HEK293T (cell line): ENCODE data around the gene MAST2.

ENCODE experiments used
- CTBP1 ChIP-seq: fragments of 450-650 bp; IDR thresholded peaks from 2 replicates; pipeline ENCODE4 v1.6.1; 2016; ENCODE audit warnings: borderline replicate concordance
- FOXK2 ChIP-seq: fragments of 450-650 bp; IDR thresholded peaks from 2 replicates; pipeline ENCODE4 v1.6.1; 2016; ENCODE audit warnings: mild to moderate bottlenecking
- FOXM1 ChIP-seq: fragments of 450-650 bp; IDR thresholded peaks from 2 replicates; pipeline ENCODE4 v1.6.1; 2017; ENCODE audit warnings: mild to moderate bottlenecking, borderline replicate concordance
- HDGF ChIP-seq: fragments of 450-650 bp; IDR thresholded peaks from 2 replicates; pipeline ENCODE4 v1.6.1; 2017; ENCODE audit warnings: antibody characterized with exemption, borderline replicate concordance
- SP1 ChIP-seq: fragments of 450-650 bp; IDR thresholded peaks from 2 replicates; pipeline ENCODE4 v1.6.1; 2017

DNA sequence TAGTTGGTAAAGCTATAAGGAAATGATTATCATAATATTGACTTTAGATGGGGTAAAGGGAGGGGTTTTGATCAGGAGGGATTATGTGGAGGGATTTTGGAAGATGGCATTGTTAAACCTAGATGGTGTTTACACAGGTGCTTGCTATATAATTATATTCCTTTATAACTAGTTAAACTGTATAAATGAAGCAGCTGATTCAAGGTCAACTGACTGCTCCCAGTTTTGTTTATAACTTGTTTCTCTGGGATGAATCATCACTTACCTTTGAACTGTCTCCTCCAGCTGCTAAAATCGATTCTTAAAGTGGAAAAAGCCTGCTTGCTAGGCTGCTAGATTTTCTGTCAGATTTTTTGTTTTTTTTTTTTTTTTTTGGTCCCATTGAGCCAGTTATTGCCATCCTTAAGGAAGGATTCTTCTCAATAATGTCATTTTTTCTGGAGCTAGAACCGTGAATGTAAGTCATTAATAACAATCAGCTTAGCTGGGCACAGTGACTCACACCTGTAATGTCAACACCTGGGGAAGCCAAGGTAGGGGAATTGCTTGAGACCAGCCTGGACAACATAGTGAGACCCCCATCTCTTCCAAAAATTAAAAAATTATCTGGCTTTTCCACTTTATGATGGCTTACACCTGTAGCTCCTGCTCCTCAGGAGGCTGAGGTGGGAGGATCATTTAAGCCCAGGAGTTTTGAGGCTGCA lies 175.8 kb downstream of the MAST2 start:
- TF ChIP-seq FOXM1 = no peak
- TF ChIP-seq CTBP1 = no peak
- TF ChIP-seq SP1 = no peak
- TF ChIP-seq FOXK2 = no peak
- TF ChIP-seq HDGF = no peak
